ENCODE results near the gene SETD1B. TPM values are rescaled to one million over a fixed set of nuclear protein-coding genes. Genes with fewer than 3 reads are reported as not detected.
"Not testable (repeated sequence)": the region's sequence is repeated elsewhere in the genome, so short reads cannot be mapped to it uniquely, and the experiment has no call there.

Gene SETD1B
- polyA plus RNA-seq, 1 experiment = 1.1 TPM

DNA sequence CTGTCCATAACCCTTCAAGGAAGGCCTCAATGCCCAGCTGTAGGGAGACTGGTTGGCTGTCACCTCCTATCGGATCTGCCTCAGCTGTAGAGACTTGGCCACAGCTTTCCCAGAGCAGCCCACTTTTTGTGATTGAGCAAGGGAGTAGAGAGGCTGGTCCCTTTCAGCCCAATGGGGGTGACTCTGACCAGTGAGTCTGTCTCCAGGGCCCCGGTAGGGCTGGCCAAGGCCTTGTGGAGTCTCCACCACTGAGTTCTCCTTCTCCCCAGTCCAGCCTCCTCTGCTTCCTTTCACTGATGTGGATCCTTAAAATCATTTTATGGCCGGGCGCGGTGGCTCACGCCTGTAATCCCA is 69.4 kb downstream of the SETD1B start:
- H3K27me3 ChIP-seq (ENCODE audit: control insufficient read depth, insufficient read depth, low read length) = no peaks in the 10 kb centered on the region
- TF ChIP-seq, protein P1, sequence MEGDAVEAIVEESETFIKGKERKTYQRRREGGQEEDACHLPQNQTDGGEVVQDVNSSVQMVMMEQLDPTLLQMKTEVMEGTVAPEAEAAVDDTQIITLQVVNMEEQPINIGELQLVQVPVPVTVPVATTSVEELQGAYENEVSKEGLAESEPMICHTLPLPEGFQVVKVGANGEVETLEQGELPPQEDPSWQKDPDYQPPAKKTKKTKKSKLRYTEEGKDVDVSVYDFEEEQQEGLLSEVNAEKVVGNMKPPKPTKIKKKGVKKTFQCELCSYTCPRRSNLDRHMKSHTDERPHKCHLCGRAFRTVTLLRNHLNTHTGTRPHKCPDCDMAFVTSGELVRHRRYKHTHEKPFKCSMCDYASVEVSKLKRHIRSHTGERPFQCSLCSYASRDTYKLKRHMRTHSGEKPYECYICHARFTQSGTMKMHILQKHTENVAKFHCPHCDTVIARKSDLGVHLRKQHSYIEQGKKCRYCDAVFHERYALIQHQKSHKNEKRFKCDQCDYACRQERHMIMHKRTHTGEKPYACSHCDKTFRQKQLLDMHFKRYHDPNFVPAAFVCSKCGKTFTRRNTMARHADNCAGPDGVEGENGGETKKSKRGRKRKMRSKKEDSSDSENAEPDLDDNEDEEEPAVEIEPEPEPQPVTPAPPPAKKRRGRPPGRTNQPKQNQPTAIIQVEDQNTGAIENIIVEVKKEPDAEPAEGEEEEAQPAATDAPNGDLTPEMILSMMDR (IDR thresholded peaks at IDR 0.05; ENCODE audit: low read depth, low read length) = no peak
- H3K4me3 ChIP-seq (ENCODE audit: low read depth, low read length) = no peak overlapping the region
- DNase-seq (ENCODE audit: low read depth, low spot score) = no peak
- POLR2A ChIA-PET = interaction anchor here (0.5 to 2.4 kb wide), 10 partner anchors 10 to 378 kb away, joined by 3 to 18 read pairs (median 4); partner anchors contain the start of gene PSMD9
- H3K27ac ChIP-seq (ENCODE audit: low read depth, low read length) = peak overlapping the region; percentile 97
- CTCF ChIA-PET = interaction anchor here (0.9 to 1.2 kb wide), 4 partner anchors 15 to 78 kb away, joined by 3 to 6 read pairs (median 4); partner anchors contain the start of gene PSMD9
- H3K9me3 ChIP-seq (ENCODE audit: control insufficient read depth, insufficient read depth, low read length) = no peaks in the 10 kb centered on the region

DNA sequence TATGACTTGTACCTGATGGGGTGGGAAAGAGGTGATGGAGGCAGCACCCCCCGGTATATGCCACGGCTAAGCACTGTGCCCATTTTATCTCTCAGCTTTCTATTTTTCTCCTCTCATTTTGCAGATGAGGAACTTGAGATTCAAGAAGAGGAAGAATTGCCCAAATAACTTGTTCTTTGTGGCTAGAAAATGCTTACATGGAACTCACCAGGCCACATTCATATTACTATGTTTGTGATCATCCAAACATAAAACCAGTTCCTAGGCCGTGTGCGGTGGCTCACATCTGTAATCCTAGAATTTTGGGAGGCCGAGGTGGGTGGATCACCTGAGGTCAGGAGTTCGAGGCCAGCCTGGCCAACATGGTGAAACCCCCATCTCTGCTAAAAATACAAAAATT is 70.3 kb downstream of the SETD1B start:
- Histone ChIP-seq H3K4me3 (ENCODE audit: low read depth, low read length) (no peak overlapping the region), H3K9me3 (ENCODE audit: control insufficient read depth, insufficient read depth, low read length) (no peaks in the 10 kb centered on the region), H3K27me3 (ENCODE audit: control insufficient read depth, insufficient read depth, low read length) (no peaks in the 10 kb centered on the region), H3K27ac (ENCODE audit: low read depth, low read length) (no peak overlapping the region)
- ChIA-PET POLR2A (interaction anchor here (1.3 to 2.4 kb wide), 2 partner anchors 9 to 15 kb away, joined by 3 to 18 read pairs; partner anchors contain the start of gene PSMD9), CTCF (no interaction called here)
- DNase-seq (ENCODE audit: low read depth, low spot score) = no peak
- TF ChIP-seq, protein P1 (IDR thresholded peaks at IDR 0.05; ENCODE audit: low read depth, low read length) = no peak

DNA sequence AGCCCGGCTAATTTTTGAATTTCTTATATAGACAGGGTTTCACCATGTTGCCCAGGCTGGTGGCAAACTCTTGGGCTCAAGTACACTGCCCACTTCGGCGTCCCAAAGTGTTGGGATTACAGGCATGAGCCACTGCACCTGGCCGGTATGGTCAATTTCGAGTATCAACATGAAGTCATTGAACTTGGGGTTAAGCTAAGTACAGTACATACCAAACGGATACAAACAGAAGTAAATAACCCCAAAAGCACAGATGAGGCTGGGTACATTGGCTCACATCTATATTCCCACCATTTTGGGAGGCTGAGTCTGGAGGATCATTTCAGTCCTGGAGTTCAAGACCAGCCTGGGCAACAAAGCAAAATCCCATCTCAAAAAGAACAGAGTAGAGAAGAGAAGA is 71.8 kb downstream of the SETD1B start:
- POLR2A ChIA-PET = interaction anchor here (0.6 to 0.7 kb wide), 2 partner anchors 64 to 169 kb away, joined by 3 to 10 read pairs; no protein-coding TSS in a partner anchor

DNA sequence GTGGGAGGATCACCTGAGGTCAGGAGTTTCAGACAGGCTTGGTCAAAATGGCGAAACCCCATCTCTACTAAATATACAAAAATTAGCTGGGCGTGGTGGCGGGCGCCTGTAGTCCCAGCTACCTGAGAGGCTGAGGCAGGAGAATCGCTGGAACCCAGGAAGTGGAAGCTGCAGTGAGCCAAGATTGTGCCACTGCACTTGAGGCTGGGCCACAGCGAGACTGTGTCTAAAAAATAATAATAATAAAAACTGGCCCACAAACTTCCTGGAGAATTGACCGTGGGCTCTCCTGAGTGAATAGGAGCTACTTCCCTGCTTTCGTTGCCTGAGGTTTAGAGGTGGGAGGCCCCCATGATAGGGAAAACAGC is 72.3 kb downstream of the SETD1B start:
- not testable (repeated sequence) for H3K27ac ChIP-seq (ENCODE audit: low read depth, low read length)
- CTCF ChIA-PET = interaction anchor here (0.6 kb wide), 1 partner anchor 12 kb away, joined by 7 read pairs; no protein-coding TSS in a partner anchor

More for the DNA sequence above, 71.8 kb downstream of the SETD1B start:
- TF ChIP-seq, protein P1 (IDR thresholded peaks at IDR 0.05; ENCODE audit: low read depth, low read length) = no peak
- no peak for DNase-seq (ENCODE audit: low read depth, low spot score)
- Histone ChIP-seq H3K4me3 (ENCODE audit: low read depth, low read length) (no peak overlapping the region), H3K27me3 (ENCODE audit: control insufficient read depth, insufficient read depth, low read length) (no peaks in the 10 kb centered on the region), H3K27ac (ENCODE audit: low read depth, low read length) (no peak overlapping the region), H3K9me3 (ENCODE audit: control insufficient read depth, insufficient read depth, low read length) (no peaks in the 10 kb centered on the region)
- CTCF ChIA-PET = interaction anchor here (0.6 kb wide), 1 partner anchor 12 kb away, joined by 7 read pairs; no protein-coding TSS in a partner anchor

More for the DNA sequence above, 72.3 kb downstream of the SETD1B start:
- POLR2A ChIA-PET = interaction anchor here (0.6 kb wide), 1 partner anchor 170 kb away, joined by 3 read pairs; no protein-coding TSS in a partner anchor
- not testable (repeated sequence) for H3K4me3 ChIP-seq (ENCODE audit: low read depth, low read length); DNase-seq (ENCODE audit: low read depth, low spot score); H3K27me3 ChIP-seq (ENCODE audit: control insufficient read depth, insufficient read depth, low read length); H3K9me3 ChIP-seq (ENCODE audit: control insufficient read depth, insufficient read depth, low read length)

Small RNA genes lying within 50 kb of the gene (small RNA-seq; reads per million reads assigned to genes)
- not detected for gene AC069503.3 (ENCODE audit: insufficient read length, low read depth)

Other genes with a start within 250 kb of the SETD1B start
- gene KDM2B, start 223.0 kb upstream of the SETD1B start, polyA plus RNA-seq (2011; rRNA removed) = 12.9 and 17.3 TPM in 2 replicates
- gene ORAI1, start 177.5 kb upstream of the SETD1B start, polyA plus RNA-seq (2011; rRNA removed) = 13.6 and 19.0 TPM in 2 replicates
- 0.35 and 0.78 TPM in 2 replicates for gene MORN3, start 134.4 kb upstream of the SETD1B start, polyA plus RNA-seq (2011; rRNA removed)
- gene TMEM120B, start 91.3 kb upstream of the SETD1B start, polyA plus RNA-seq (2011; rRNA removed) = 11.1 and 13.3 TPM in 2 replicates
- gene RHOF, start 10.3 kb upstream of the SETD1B start, polyA plus RNA-seq (2011; rRNA removed) = 5.3 TPM in 2 replicates
- 0.05 TPM in 1 of 2 replicates, not detected in the other for gene HPD, start 54.9 kb downstream of the SETD1B start, polyA plus RNA-seq (2011; rRNA removed)
- 57.7 and 76.1 TPM in 2 replicates for gene PSMD9, start 84.8 kb downstream of the SETD1B start, polyA plus RNA-seq (2011; rRNA removed)
- gene CFAP251, start 114.6 kb downstream of the SETD1B start, polyA plus RNA-seq (2011; rRNA removed) = 16.0 and 16.1 TPM in 2 replicates
- 4.4 and 4.6 TPM in 2 replicates for gene BCL7A, start 217.9 kb downstream of the SETD1B start, polyA plus RNA-seq (2011; rRNA removed)